Panc1 (cell line): ENCODE results near the gene LRMDA. TPM values are rescaled to one million over a fixed set of nuclear protein-coding genes. Genes with fewer than 3 reads are reported as not detected.

ENCODE experiments used
- ATAC-seq: fragments of 200-7000 bp; cut with Tn5 transposase; 2 replicates; pipeline ENCODE4 v1.9.1; 2020; ENCODE audit warnings: mild to moderate bottlenecking, moderate library complexity
- BruUV-seq: library from RNA; stranded (reverse); fragments of 400-500 nt; replicated peaks from 2 replicates; lab custom pipeline; 2021; lab: Mats Ljungman, UMichigan
- CTCF ChIA-PET: fragments of 300-600 bp; sonication (Branson Sonifier 250); formaldehyde crosslinking; loops from one replicate; lab custom pipeline; 2022; ENCODE audit warnings: antibody characterized with exemption; lab: Charles Lee
- POLR2A ChIA-PET: fragments of 300-600 bp; sonication (Branson Sonifier 250); formaldehyde crosslinking; loops from one replicate; lab custom pipeline; 2022; ENCODE audit warnings: antibody characterized with exemption; lab: Charles Lee
- DNase-seq: peaks from one replicate; pipeline ENCODE4 v3.0.0-alpha.2; 2010; ENCODE audit warnings: low read depth, low spot score
- H3K27ac ChIP-seq: 2 replicates; pipeline ENCODE4 v1.5.1; 2011; ENCODE audit warnings: mild to moderate bottlenecking, low read length, inconsistent platforms
- H3K27me3 ChIP-seq: fragments of 200-500 bp; sonication (Bioruptor generic); 2 replicates; pipeline ENCODE4 v1.6.0; 2014; ENCODE audit warnings: low read length, inconsistent platforms; ENCODE audit not compliant: control insufficient read depth, insufficient read depth
- H3K36me3 ChIP-seq: fragments of 200-500 bp; sonication (Bioruptor generic); 2 replicates; pipeline ENCODE4 v1.5.1; 2014; ENCODE audit warnings: inconsistent platforms, mild to moderate bottlenecking, low read length, moderate library complexity; ENCODE audit not compliant: control insufficient read depth, insufficient read depth
- H3K4me1 ChIP-seq: 2 replicates; pipeline ENCODE4 v1.5.1; 2011; ENCODE audit warnings: inconsistent platforms, mild to moderate bottlenecking, low read length, moderate library complexity; ENCODE audit not compliant: control insufficient read depth, insufficient read depth
- H3K4me3 ChIP-seq, 2 experiments: 2 replicates each; pipeline ENCODE4 v1.5.1; 2011 to 2012; ENCODE audit warnings: low read depth in 2 of 2, low read length in 2 of 2, mild to moderate bottlenecking in 2 of 2, inconsistent platforms in 1 of 2, moderate library complexity in 1 of 2
- H3K9me3 ChIP-seq: fragments of 200-500 bp; sonication (Bioruptor generic); 2 replicates; pipeline ENCODE4 v1.5.1; 2014; ENCODE audit warnings: low read depth, mild to moderate bottlenecking, inconsistent platforms, low read length, moderate library complexity; ENCODE audit not compliant: control insufficient read depth, insufficient read depth
- CTCF ChIP-seq: fragments of 450-650 bp; IDR thresholded peaks from 2 replicates; pipeline ENCODE4 v1.5.1; 2017; ENCODE audit warnings: mild to moderate bottlenecking
- POLR2AphosphoS5 ChIP-seq: IDR thresholded peaks from 2 replicates; pipeline ENCODE4 v1.6.1; 2012; ENCODE audit warnings: mild to moderate bottlenecking, low read depth, low read length, moderate library complexity
- REST ChIP-seq, 2 experiments: IDR thresholded peaks; 2 replicates each; pipeline ENCODE4 v1.6.1; 2011 to 2012; ENCODE audit warnings: low read depth in 2 of 2, control low read depth in 1 of 2, low read length in 1 of 2, mild to moderate bottlenecking in 1 of 2, moderate library complexity in 1 of 2; ENCODE audit not compliant: insufficient read depth in 1 of 2
- SIN3A ChIP-seq: IDR thresholded peaks from 2 replicates; pipeline ENCODE4 v1.6.1; 2012; ENCODE audit warnings: low read depth, mild to moderate bottlenecking, low read length, moderate library complexity, borderline replicate concordance; ENCODE audit not compliant: insufficient read depth
- TCF7L2 ChIP-seq: IDR thresholded peaks from 2 replicates; pipeline ENCODE4 v1.6.1; 2011; ENCODE audit warnings: mild to moderate bottlenecking, low read depth, low read length, inconsistent platforms
- in situ Hi-C: cut with HindIII; loops from 2 replicates; pipeline ENCODE4 v1.10.0; 2016; ENCODE audit warnings: low sequenced_read_pairs, low pct_unique_long_range_greater_than_20kb
- intact Hi-C: fragments of 100-400 bp; cut with micrococcal nuclease; formaldehyde crosslinking; loops from one replicate; pipeline ENCODE4 v1.10.0; 2022; ENCODE audit not compliant: unreplicated experiment
- total RNA-seq: library from RNA; stranded (reverse); gene quantifications from one replicate; pipeline ENCODE4 v1.2.1, GENCODE V29; 2021; ENCODE audit not compliant: unreplicated experiment

The LRMDA gene
- total RNA-seq, 1 experiment from 2014 or later = 1.2 TPM

- intact Hi-C loops = no loop called here
- CTCF ChIA-PET = no interaction called here
Measured at GRCh38 chr10:75827587-75828021, 396.2 kb downstream of the LRMDA start.

GRCh38 chr10:75828413-75828812, 397.0 kb downstream of the LRMDA start:
- ATAC-seq = no peak
- TF ChIP-seq TCF7L2 = no peak
- TF ChIP-seq SIN3A = no peak
- no peak for TF ChIP-seq POLR2AphosphoS5
- no peak for TF ChIP-seq REST (IDR thresholded peaks at IDR 0.05; ENCODE audit: insufficient read depth in 1 of 2, low read depth in 2 of 2, low read length in 1 of 2)
- TF ChIP-seq CTCF = no peak
- in situ Hi-C loops = no loop called here
- H3K27ac ChIP-seq = no peak overlapping the region
- H3K4me1 ChIP-seq = no peaks in the 10 kb centered on the region
- H3K9me3 ChIP-seq = no peaks in the 10 kb centered on the region
- peaks cover under 1% of the 10 kb centered on the region; the same call in 1 of the 2 replicates for H3K27me3 ChIP-seq
- ChIA-PET CTCF (no interaction called here), POLR2A (no interaction called here)
- no peaks in the 10 kb centered on the region for H3K36me3 ChIP-seq
- no peak for DNase-seq
- intact Hi-C loops = no loop called here
- no TSS peak for BruUV-seq
- H3K4me3 ChIP-seq = no peak overlapping the region

More at GRCh38 chr10:75827587-75828021, 396.2 kb downstream of the LRMDA start:
- H3K9me3 ChIP-seq = no peaks in the 10 kb centered on the region
- H3K27ac ChIP-seq = no peak overlapping the region
- no peaks in the 10 kb centered on the region for H3K4me1 ChIP-seq
- no peaks in the 10 kb centered on the region for H3K27me3 ChIP-seq
- in situ Hi-C loops = no loop called here
- no TSS peak for BruUV-seq
- POLR2A ChIA-PET = no interaction called here
- H3K36me3 ChIP-seq = no peaks in the 10 kb centered on the region
- H3K4me3 ChIP-seq = no peak overlapping the region
- ATAC-seq (no peak), DNase-seq (no peak)
- TF ChIP-seq TCF7L2 (no peak), POLR2AphosphoS5 (no peak), REST (IDR thresholded peaks at IDR 0.05; ENCODE audit: insufficient read depth in 1 of 2, low read depth in 2 of 2, low read length in 1 of 2) (no peak), SIN3A (no peak), CTCF (no peak)
